Erythroblast (primary cell): Measurements from ENCODE around the gene SRGAP2C.
"Not testable (repeated sequence)": the region's sequence is repeated elsewhere in the genome, so short reads cannot be mapped to it uniquely, and the experiment has no call there.

Experiments used
- GATA1 ChIP-seq: IDR thresholded peaks from 2 replicates; pipeline ENCODE4 v1.6.1; 2011; ENCODE audit warnings: low read depth, mild to moderate bottlenecking, control low read depth, low read length, moderate library complexity
- POLR2A ChIP-seq: IDR thresholded peaks from 2 replicates; pipeline ENCODE4 v1.6.1; 2011; ENCODE audit warnings: mild to moderate bottlenecking, low read length

GRCh38 chr1:121140393-121140792, 44.4 kb upstream of the SRGAP2C start:
- TF ChIP-seq POLR2A, GATA1: not testable (repeated sequence)
